GM19351 (cell line): ENCODE data around the gene FBXL7.

Source experiments
- ATAC-seq: cut with Tn5 transposase; IDR thresholded peaks from one replicate; pipeline ENCODE4 v1.9.1; 2021; ENCODE audit warnings: mild to moderate bottlenecking, moderate library complexity; ENCODE audit not compliant: unreplicated experiment

The FBXL7 gene

GRCh38 chr5:15610216-15610615, 110.2 kb downstream of the FBXL7 start:
- no peak for ATAC-seq

DNA sequence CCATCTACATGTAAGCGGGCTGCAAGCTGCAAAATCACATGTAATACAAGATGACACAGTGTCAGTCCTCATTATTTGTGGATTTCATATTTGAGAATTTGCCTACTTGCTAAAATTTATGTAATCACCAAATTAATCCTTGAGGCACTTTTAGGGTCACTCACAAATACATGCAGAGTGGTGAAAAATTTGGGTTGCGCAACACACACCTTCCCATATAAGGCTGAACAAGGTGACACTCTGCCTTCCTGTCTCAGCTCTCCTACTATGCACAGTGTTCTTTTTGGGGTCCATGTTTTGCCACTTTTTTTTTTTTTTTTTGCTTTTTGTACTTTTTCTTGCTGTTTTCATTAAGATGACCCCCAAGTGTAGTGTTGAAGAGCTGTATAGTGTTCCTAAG, 111.0 kb downstream of the FBXL7 start:
- no peak for ATAC-seq

GRCh38 chr5:15612915-15613635, 113.1 kb downstream of the FBXL7 start:
- no peak for ATAC-seq

DNA sequence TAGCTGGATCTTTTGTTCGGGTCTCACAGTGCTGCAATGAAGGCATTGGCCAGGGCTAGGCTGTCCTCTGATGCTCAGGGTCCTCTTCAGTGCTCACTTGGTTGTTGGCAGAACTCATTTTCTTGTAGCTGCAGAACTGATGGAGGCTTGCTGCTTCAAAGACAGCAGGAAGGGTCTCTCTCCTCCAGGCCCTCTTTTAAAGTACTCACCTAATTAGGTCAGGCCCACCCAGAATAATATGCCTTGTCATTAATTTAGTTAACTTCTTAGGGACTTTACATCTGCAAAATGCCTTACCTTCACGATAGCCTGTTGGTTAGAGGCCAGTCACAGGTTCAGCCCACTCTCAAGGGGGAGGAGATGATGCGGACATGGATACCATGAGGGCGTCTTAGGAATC, 114.7 kb downstream of the FBXL7 start:
- ATAC-seq: no peak

GRCh38 chr5:15615859-15616258, 115.9 kb downstream of the FBXL7 start:
- ATAC-seq: no peak

GRCh38 chr5:15618938-15619337, 119.0 kb downstream of the FBXL7 start:
- no peak for ATAC-seq

DNA sequence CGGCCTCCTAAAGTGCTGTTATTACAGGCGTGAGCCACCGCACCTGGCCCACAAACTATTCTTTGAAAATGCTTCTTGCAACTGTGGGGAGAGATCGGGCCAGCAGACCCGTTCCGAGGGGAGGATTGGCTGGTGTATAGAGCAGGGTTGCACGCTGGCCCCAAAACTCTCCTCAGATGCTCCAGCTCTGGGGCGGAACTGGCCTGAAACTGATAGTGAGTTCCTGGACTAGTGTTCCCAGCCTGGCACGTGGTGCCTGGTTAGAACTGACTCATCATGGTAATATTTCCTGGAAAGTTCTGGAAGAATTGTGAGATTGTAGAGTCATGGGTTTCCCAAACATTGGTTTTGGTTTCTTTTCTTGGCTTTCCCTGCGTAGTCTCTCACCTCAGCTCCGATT, 120.5 kb downstream of the FBXL7 start:
- no peak for ATAC-seq

GRCh38 chr5:15621094-15621493, 121.1 kb downstream of the FBXL7 start:
- ATAC-seq: no peak

- ATAC-seq: no peak
These were observed 123.8 kb downstream of the FBXL7 start for GRCh38 chr5:15623794-15624193.

GRCh38 chr5:15627109-15627508, 127.1 kb downstream of the FBXL7 start:
- no peak for ATAC-seq

- no peak for ATAC-seq
These were observed 127.7 kb downstream of the FBXL7 start for GRCh38 chr5:15627647-15628046.

DNA sequence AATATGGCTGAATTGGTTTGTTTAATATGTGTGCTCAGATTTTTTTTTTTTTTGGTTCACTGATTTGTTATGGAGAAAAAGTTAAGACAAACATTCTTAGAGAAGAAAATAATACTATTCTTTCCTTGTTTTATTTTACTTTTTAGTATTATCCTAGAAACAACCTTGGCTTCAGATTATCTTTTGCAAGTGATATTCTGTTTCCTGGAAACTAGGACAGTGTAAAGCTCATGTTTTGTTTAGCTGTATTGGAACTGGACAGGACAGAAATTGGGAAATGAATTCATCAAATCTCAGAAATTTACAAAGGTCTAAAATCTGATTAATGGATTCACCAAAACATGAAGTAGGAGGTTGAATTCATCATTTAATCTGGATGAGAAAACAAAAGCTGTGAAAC, 130.5 kb downstream of the FBXL7 start:
- ATAC-seq: no peak

DNA sequence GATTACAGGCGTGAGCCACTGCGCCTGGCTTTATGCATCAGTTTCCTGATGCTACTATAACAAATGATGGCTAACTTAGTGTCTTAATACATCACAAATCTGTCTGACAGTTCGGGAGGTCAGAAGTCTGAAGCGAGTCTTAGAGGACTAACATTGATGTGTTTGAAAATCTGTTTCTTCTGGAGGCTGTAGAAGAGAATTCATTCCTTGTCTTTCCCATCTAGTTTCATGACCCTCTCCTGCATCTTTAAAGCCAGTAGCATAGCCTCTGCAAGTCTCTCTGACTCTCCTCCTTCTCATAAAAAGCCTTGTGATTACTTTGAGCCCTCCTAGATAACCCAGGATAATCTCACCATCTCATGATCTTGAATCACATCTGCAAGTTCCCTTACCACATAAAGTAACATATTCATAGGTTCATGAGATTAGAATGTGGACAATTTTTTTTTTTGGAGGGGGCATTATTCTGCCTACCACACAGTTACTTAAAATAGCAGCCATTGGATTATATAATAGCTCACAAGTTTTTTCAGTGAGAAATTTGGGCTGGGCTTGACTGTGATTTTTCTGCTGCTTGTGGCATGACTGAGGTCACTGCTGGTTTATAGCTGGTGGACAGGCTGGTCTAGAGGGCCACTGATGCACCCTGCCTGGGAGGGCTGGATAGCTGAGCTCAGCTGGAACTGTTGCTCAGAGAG, 134.8 kb downstream of the FBXL7 start:
- ATAC-seq: no peak

- ATAC-seq: no peak
These were observed 135.3 kb downstream of the FBXL7 start for GRCh38 chr5:15635289-15635616.

DNA sequence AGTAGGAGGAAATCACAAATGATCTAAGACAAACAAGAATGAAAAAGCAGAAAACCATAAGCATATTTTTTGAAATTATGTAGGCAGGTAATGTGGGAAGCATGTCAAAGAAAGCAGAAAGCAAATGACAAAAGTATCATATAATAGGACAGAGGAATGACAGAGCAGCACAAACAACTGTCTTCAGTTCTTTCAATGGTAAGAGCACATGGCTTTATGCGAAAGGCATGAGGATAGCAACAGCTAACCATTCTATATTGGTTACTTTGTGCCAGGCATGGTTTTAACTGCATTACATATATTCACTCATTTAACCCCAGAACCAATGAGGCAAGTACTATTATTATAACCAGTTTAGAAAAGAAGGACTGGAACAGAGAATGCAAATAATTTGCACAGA, 137.4 kb downstream of the FBXL7 start:
- ATAC-seq: no peak

DNA sequence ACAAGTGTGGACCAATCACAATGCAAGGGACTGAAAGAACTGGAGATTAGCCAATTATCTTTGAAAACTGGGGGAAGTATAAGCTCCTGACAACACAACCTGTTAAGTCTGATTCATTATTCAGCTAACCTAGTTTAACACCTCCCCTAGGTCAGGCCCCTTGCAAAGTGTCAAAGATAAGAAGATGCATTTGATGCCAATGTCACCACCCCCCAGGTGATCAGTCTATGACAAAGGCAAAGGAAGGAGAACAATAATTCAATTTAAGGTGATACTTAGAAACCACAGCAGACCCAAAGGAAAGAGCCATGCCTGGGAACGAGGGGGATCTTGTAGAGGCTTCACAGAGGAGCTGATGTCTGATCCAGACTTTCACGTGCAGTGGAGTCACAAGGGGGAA, 137.9 kb downstream of the FBXL7 start:
- no peak for ATAC-seq

- no peak for ATAC-seq
These were observed 138.3 kb downstream of the FBXL7 start for GRCh38 chr5:15638296-15638695.

- ATAC-seq: no peak
These were observed 139.3 kb downstream of the FBXL7 start for GRCh38 chr5:15639288-15639687.

DNA sequence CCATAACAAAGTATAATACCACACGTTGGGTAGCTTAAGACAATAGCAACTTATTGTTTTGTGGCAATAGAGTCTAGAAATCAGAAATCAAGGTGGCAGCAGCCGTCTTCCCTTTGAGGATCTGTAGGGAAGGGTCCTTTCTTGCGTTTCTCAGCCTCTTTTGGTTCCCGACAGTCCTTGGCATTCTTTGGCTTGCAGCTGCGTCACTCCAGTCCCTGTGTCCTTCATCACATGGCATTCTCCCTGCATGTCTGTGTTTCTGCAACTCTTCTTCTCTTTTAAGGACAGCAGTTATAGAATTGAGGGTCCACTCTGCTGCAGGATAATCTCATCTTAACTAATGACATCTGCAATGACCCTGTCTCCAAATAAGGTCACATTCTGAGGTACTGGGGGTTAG, 140.1 kb downstream of the FBXL7 start:
- ATAC-seq: no peak

- ATAC-seq: no peak
These were observed 143.8 kb downstream of the FBXL7 start for GRCh38 chr5:15643731-15644130.

DNA sequence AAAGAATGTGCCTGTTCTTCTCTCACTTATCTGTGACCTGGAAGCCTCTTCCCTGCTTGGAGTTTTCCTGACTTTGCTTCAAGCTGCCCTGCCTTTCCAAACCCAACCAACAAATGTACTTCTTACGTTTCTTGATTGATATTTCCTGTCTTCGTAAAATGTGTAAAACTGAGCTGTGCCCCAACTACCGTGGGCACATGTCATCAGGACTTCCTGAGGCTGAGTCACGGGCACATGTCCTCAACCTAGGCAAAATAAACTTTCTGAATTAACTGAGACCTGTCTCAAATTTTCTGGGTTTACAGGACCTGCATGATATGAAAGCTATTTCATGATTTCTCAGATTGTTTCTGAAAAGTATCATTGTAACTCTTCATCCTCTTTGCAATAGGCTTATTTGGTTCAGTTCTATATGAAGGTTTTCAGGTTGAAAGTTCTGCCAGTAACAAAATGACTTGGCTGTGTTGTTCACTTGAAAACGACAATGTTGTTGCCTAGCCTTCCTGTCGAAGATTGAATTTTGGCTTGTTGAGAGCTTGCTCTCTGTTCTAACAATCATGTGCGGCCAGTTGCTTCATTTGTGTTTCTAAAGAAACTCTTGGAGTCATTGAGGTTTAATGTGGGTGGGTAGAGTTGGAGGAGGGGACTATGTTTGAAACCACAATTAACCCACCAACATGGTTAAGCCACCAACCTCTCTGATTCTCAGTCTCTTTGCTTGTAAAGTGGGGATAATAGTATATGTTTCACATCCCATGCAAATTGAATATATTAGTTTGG, 145.6 kb downstream of the FBXL7 start:
- ATAC-seq: no peak

- no peak for ATAC-seq
These were observed 146.4 kb downstream of the FBXL7 start for GRCh38 chr5:15646371-15646770.
